Stimulated activated naive CD8-positive, alpha-beta T cell treated with anti-CD3 and anti-CD28 coated beads, Interleukin-15, Interleukin-2, amounts not matched to agents 100 ng/mL and 50 ng/mL, for 24 hours (primary cell): Measurements from ENCODE around the gene VRK1.

ENCODE experiments used
- H3K27ac Mint-ChIP-seq: one replicate; pipeline ENCODE4 v1.8.0; 2021; ENCODE audit warnings: mild to moderate bottlenecking, mixed read lengths
- H3K27me3 Mint-ChIP-seq: one replicate; pipeline ENCODE4 v1.8.0; 2021; ENCODE audit warnings: mixed read lengths
- H3K36me3 Mint-ChIP-seq: one replicate; pipeline ENCODE4 v1.8.0; 2021; ENCODE audit warnings: low read depth, mixed read lengths
- H3K4me1 Mint-ChIP-seq: one replicate; pipeline ENCODE4 v1.8.0; 2021; ENCODE audit warnings: low read depth, mixed read lengths
- H3K4me3 Mint-ChIP-seq: one replicate; pipeline ENCODE4 v1.8.0; 2021; ENCODE audit warnings: mild to moderate bottlenecking, mixed read lengths
- H3K9me3 Mint-ChIP-seq: one replicate; pipeline ENCODE4 v1.8.0; 2021; ENCODE audit warnings: mixed read lengths

VRK1 gene

DNA sequence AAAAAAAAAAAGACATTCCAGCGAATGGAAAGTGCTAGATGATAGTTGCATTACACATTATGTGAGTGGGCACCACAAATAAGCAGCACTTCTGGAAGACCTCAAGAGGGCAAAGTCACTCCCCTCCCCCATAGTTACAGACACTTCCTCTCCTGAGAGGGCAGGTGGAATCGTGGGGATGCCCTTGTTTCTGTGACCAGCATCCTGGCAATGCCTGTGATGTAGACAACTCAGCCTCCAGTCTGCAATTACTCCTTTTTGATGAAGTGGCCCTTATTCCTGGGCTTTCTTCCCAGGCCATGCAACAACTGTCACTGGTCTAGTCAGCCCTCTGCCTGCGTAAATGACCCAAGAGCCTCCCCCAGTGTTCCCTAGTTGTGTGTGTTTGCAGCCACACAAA, 104.8 kb downstream of the VRK1 start:
- Mint-ChIP-seq H3K27me3 (no peaks in the 10 kb centered on the region), H3K4me3 (no peak overlapping the region), H3K9me3 (no peaks in the 10 kb centered on the region), H3K27ac (no peak overlapping the region), H3K4me1 (no peaks in the 10 kb centered on the region), H3K36me3 (peaks cover 6% of the 10 kb centered on the region)

DNA sequence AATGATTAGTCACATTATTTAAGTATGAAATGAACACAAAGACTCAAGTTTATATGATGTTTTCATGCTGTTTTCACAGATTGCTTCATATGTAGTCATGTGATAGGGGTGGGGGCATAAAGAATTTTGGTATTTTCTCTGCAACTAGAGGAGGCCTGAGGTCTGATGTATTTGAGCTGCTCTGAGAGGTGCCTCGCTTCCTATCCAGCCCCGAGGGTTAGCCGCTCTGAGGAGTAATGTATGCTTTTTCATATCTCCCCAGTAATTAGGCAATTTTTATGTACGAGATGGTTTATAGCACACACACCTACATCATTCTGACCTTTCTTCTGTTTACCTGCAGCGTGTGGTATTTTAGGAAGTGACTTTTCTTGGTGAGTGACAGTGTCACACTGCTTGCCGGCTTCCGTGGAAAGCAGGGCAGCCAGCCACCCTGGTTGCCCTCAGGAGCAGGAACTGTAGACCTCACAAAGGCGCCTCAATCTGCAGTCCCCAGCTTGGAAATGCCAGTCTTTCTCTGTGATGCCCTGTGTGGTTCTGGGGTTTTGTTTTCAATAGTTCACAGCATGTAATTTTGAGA, 106.4 kb downstream of the VRK1 start:
- peaks cover 3% of the 10 kb centered on the region for H3K4me1 Mint-ChIP-seq
- no peak overlapping the region for H3K4me3 Mint-ChIP-seq
- peaks cover 5% of the 10 kb centered on the region for H3K9me3 Mint-ChIP-seq
- peaks cover 14% of the 10 kb centered on the region for H3K36me3 Mint-ChIP-seq
- no peak overlapping the region for H3K27ac Mint-ChIP-seq
- no peaks in the 10 kb centered on the region for H3K27me3 Mint-ChIP-seq

- no peak overlapping the region for H3K27ac Mint-ChIP-seq
- H3K36me3 Mint-ChIP-seq = peaks cover 18% of the 10 kb centered on the region
- peaks cover 6% of the 10 kb centered on the region for H3K9me3 Mint-ChIP-seq
- H3K27me3 Mint-ChIP-seq = no peaks in the 10 kb centered on the region
- H3K4me3 Mint-ChIP-seq = no peak overlapping the region
- peaks cover 4% of the 10 kb centered on the region for H3K4me1 Mint-ChIP-seq
Observed at GRCh38 chr14:96904201-96904600, 107.0 kb downstream of the VRK1 start.

GRCh38 chr14:96905065-96905464, 107.9 kb downstream of the VRK1 start:
- Mint-ChIP-seq H3K4me1 (peaks cover 4% of the 10 kb centered on the region), H3K4me3 (no peak overlapping the region), H3K27me3 (no peaks in the 10 kb centered on the region), H3K36me3 (peaks cover 20% of the 10 kb centered on the region), H3K9me3 (peaks cover 15% of the 10 kb centered on the region), H3K27ac (no peak overlapping the region)

GRCh38 chr14:96905825-96906224, 108.6 kb downstream of the VRK1 start:
- H3K27me3 Mint-ChIP-seq = no peaks in the 10 kb centered on the region
- peaks cover 4% of the 10 kb centered on the region for H3K4me1 Mint-ChIP-seq

DNA sequence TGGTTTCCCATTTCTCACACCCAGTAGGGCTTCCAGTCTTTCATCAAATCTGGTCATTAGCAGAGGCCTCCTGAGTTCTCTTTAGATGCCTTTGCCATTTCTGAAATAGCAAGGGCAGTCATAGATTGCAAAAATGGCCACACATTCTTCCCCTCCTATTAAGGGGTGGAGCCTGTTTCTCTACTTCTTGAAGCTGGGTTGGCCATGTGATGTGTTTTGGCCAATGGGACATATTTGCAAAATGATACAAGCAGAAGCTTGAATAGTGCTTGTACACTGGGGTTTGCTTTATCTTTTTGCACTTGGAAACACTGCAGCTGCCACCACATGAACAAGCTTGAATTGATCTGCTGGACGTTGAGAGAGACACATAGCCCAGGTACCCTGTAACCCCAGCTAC, 109.3 kb downstream of the VRK1 start:
- Mint-ChIP-seq H3K27ac (no peak overlapping the region), H3K4me1 (peaks cover 8% of the 10 kb centered on the region), H3K4me3 (no peak overlapping the region), H3K9me3 (peaks cover 16% of the 10 kb centered on the region), H3K36me3 (peaks cover 21% of the 10 kb centered on the region), H3K27me3 (no peaks in the 10 kb centered on the region)

More at GRCh38 chr14:96905825-96906224, 108.6 kb downstream of the VRK1 start:
- Mint-ChIP-seq H3K4me3 (no peak overlapping the region), H3K27ac (no peak overlapping the region), H3K36me3 (peaks cover 21% of the 10 kb centered on the region), H3K9me3 (peaks cover 16% of the 10 kb centered on the region)

- H3K27ac Mint-ChIP-seq = no peak overlapping the region
- peaks cover 24% of the 10 kb centered on the region for H3K4me1 Mint-ChIP-seq
- H3K27me3 Mint-ChIP-seq = no peaks in the 10 kb centered on the region
- H3K4me3 Mint-ChIP-seq = no peak overlapping the region
- peaks cover 16% of the 10 kb centered on the region for H3K9me3 Mint-ChIP-seq
- H3K36me3 Mint-ChIP-seq = peaks cover 24% of the 10 kb centered on the region
Observed at GRCh38 chr14:96909841-96910364, 112.7 kb downstream of the VRK1 start.

GRCh38 chr14:96911499-96912149, 114.4 kb downstream of the VRK1 start:
- H3K27ac Mint-ChIP-seq = no peak overlapping the region
- no peaks in the 10 kb centered on the region for H3K27me3 Mint-ChIP-seq
- H3K4me3 Mint-ChIP-seq = no peak overlapping the region
- peaks cover 24% of the 10 kb centered on the region for H3K4me1 Mint-ChIP-seq
- peaks cover 16% of the 10 kb centered on the region for H3K9me3 Mint-ChIP-seq
- peaks cover 34% of the 10 kb centered on the region for H3K36me3 Mint-ChIP-seq

GRCh38 chr14:96914571-96915128, 117.5 kb downstream of the VRK1 start:
- H3K9me3 Mint-ChIP-seq = peaks cover 6% of the 10 kb centered on the region
- H3K36me3 Mint-ChIP-seq = peaks cover 18% of the 10 kb centered on the region
- H3K27ac Mint-ChIP-seq = no peak overlapping the region
- no peak overlapping the region for H3K4me3 Mint-ChIP-seq
- H3K4me1 Mint-ChIP-seq = peaks cover 20% of the 10 kb centered on the region
- H3K27me3 Mint-ChIP-seq = no peaks in the 10 kb centered on the region

DNA sequence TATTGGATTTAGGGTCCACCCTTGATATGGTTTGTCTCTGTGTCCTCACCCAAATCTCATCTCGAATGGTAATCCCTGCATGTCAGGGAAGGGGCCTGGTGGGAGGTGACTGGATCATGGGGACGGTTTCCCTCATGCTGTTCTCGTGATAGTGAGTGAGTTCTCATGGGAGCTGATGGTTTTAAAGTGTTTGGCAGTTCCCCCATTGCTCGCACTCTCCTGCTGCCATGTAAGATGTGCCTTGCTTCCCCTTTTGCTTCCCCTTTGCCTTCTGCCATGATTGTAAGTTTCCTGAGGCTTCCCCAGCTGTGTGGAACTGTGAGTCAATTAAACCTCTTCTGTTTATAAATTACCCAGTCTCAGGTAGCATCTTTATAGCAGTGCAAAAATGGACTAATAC, 118.3 kb downstream of the VRK1 start:
- H3K36me3 Mint-ChIP-seq = peaks cover 13% of the 10 kb centered on the region
- no peaks in the 10 kb centered on the region for H3K9me3 Mint-ChIP-seq
- peaks cover 20% of the 10 kb centered on the region for H3K4me1 Mint-ChIP-seq
- H3K4me3 Mint-ChIP-seq = no peak overlapping the region
- no peaks in the 10 kb centered on the region for H3K27me3 Mint-ChIP-seq
- H3K27ac Mint-ChIP-seq = no peak overlapping the region

DNA sequence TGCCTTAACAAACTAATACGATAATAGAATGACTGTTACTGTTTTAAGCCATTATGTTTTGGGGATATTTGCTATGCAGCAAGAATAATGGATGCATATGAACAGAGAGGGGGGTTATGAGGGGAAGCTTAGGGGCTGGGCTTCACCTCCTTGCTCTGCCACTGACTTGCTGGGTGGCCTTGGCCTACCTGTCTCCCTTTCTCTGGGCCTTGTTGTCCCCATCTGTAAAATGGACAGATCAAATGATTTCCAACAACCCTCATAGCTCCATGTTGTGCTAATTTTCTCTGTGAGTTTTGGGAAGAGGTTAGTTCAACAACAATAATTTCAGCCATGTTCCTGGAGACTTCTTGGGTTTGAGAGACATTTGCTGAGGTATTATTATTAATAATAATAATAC, 119.6 kb downstream of the VRK1 start:
- Mint-ChIP-seq H3K36me3 (peaks cover 18% of the 10 kb centered on the region), H3K9me3 (peaks cover 5% of the 10 kb centered on the region), H3K27ac (no peak overlapping the region), H3K4me3 (no peak overlapping the region), H3K27me3 (no peaks in the 10 kb centered on the region), H3K4me1 (peaks cover 13% of the 10 kb centered on the region)

DNA sequence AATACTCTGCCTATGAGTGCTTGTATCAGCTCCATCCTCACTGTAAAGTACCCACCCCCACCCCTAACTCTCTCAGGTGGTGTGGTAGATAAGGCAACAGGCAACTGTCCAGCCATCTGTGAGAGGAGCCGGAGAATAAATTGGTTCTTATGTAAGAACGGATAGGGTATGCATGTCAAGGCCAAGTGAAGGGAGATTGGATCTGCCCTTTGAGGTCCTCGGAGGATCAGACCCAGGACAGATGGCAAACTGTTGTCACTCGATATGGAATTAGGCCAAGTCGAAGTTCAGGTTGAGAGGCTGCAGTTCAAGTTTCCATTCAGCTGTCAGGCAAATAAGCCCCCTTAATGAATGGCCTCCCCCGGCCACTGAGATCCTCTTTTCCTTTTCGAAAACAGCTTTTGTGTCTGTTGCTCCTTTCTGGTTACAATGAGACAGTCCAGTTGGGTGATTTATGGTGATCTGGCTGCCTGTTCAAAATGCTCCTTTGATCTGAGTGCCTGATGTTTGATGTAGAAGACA, 120.3 kb downstream of the VRK1 start:
- peaks cover 5% of the 10 kb centered on the region for H3K4me1 Mint-ChIP-seq
- H3K27me3 Mint-ChIP-seq = no peaks in the 10 kb centered on the region
- no peak overlapping the region for H3K27ac Mint-ChIP-seq
- no peak overlapping the region for H3K4me3 Mint-ChIP-seq
- H3K36me3 Mint-ChIP-seq = peaks cover 18% of the 10 kb centered on the region
- H3K9me3 Mint-ChIP-seq = peaks cover 9% of the 10 kb centered on the region

- no peak overlapping the region for H3K4me3 Mint-ChIP-seq
- peaks cover 9% of the 10 kb centered on the region for H3K9me3 Mint-ChIP-seq
- H3K27ac Mint-ChIP-seq = no peak overlapping the region
- no peaks in the 10 kb centered on the region for H3K27me3 Mint-ChIP-seq
- no peaks in the 10 kb centered on the region for H3K4me1 Mint-ChIP-seq
- peaks cover 17% of the 10 kb centered on the region for H3K36me3 Mint-ChIP-seq
Observed at GRCh38 chr14:96920023-96920422, 122.8 kb downstream of the VRK1 start.

DNA sequence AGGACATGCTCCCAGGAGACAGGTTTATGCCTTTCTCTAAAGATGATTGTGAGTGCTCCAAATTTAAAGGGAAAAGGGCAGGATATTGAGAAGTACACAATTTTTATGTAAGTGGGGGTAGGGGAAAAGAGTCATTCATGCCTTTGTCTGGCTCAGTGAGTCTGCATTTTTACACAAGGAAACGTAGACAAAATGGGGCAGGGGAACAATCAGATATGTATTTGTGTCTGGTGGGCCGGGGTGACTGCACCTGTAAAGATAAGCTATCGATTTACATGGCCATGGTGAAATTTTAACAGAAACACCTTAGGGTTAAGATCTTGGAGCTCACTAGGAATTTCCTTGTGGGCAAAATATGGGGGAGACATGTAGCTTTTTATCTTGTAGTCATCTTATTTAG, 123.6 kb downstream of the VRK1 start:
- H3K27me3 Mint-ChIP-seq = no peaks in the 10 kb centered on the region
- peaks cover 11% of the 10 kb centered on the region for H3K36me3 Mint-ChIP-seq
- no peaks in the 10 kb centered on the region for H3K4me1 Mint-ChIP-seq
- H3K9me3 Mint-ChIP-seq = peaks cover 9% of the 10 kb centered on the region
- no peak overlapping the region for H3K27ac Mint-ChIP-seq
- H3K4me3 Mint-ChIP-seq = no peak overlapping the region

- Mint-ChIP-seq H3K36me3 (peaks cover 9% of the 10 kb centered on the region), H3K4me1 (no peaks in the 10 kb centered on the region), H3K27ac (no peak overlapping the region), H3K9me3 (peaks cover 9% of the 10 kb centered on the region), H3K27me3 (no peaks in the 10 kb centered on the region), H3K4me3 (no peak overlapping the region)
Observed at GRCh38 chr14:96922986-96923385, 125.8 kb downstream of the VRK1 start.
